Prostate gland (tissue), 2 donors: Measurements from ENCODE around the gene ARHGEF11. TPM values are rescaled to one million over a fixed set of nuclear protein-coding genes. Genes with fewer than 3 reads are reported as not detected.

Source experiments
- DNase-seq: peaks from one replicate; pipeline ENCODE4 v3.0.0-alpha.2; 2019; ENCODE audit warnings: low spot score
- H3K27ac ChIP-seq, 2 donors: fragments of 200-600 bp; sonication (generic); 2 replicates each; pipeline ENCODE4 v1.5.1; 2017 to 2019
- H3K27me3 ChIP-seq: fragments of 200-600 bp; sonication (generic); replicated peaks from 2 replicates; pipeline ENCODE4 v1.5.1; 2019; ENCODE audit not compliant: insufficient read depth
- H3K36me3 ChIP-seq, 2 donors: fragments of 200-600 bp; sonication (generic); 1 replicate in 1 of 2; 2 replicates in 1 of 2; pipeline versions ENCODE4 v1.5.1 to v1.8.1; 2017 to 2019
- H3K4me1 ChIP-seq: fragments of 200-600 bp; sonication (generic); replicated peaks from 2 replicates; pipeline ENCODE4 v1.5.1; 2019
- H3K4me3 ChIP-seq, 2 donors: fragments of 200-600 bp; sonication (generic); 2 replicates each; pipeline ENCODE4 v1.5.1; 2017 to 2019
- H3K9me3 ChIP-seq: fragments of 200-600 bp; sonication (generic); 2 replicates; pipeline ENCODE4 v1.5.1; 2017
- CTCF ChIP-seq, 4 experiments: fragments of 200-600 bp in 2 of 4; fragments of 450-650 bp in 2 of 4; sonication (generic) in 2 of 4; IDR thresholded peaks; 1 replicate in 3 of 4; 2 replicates in 1 of 4; pipeline ENCODE4 v1.5.1; 2016 to 2019; ENCODE audit warnings: antibody characterized with exemption in 4 of 4, mild to moderate bottlenecking in 2 of 4, moderate library complexity in 2 of 4
- POLR2A ChIP-seq: fragments of 450-650 bp; IDR thresholded peaks from one replicate; pipeline ENCODE4 v1.6.1; 2016; ENCODE audit warnings: antibody characterized with exemption, mild to moderate bottlenecking
- POLR2AphosphoS5 ChIP-seq: sonication (generic); formaldehyde crosslinking; IDR thresholded peaks from one replicate; pipeline ENCODE4 v1.6.1; 2017; ENCODE audit warnings: antibody characterized with exemption
- WGBS: methylation state at CpG from one replicate; pipeline ENCODE4 v1.1.5; 2018; 5-methylcytosine and 5-hydroxymethylcytosine counted together
- intact Hi-C: fragments of 100-400 bp; cut with DNase I; formaldehyde crosslinking; loops from one replicate; pipeline ENCODE4 v1.14.2; 2022
- total RNA-seq, 2 donors: library from RNA; depleted of rRNA; stranded (reverse); fragments of >200 nt; gene quantifications; one replicate each; pipeline ENCODE4 v1.1.0, GENCODE V29; 2016

Gene ARHGEF11
- total RNA-seq, 2 donors from 2014 or later: 38.3 to 92.6 TPM

- intact Hi-C loops: no loop called here
- Histone ChIP-seq H3K27me3 (no peaks in the 10 kb centered on the region), H3K36me3 (no peaks in the 10 kb centered on the region), H3K4me3 (no peak overlapping the region), H3K9me3 (no peaks in the 10 kb centered on the region), H3K4me1 (no peaks in the 10 kb centered on the region), H3K27ac (no peak overlapping the region)
- DNase-seq: no peak
- 76% methylated on average over 3 of the region's 3 CpGs for whole genome bisulfite sequencing
- TF ChIP-seq POLR2A (no peak), POLR2AphosphoS5 (no peak), CTCF (IDR thresholded peaks at IDR 0.05) (no peak)
These were observed 12.1 kb downstream of the ARHGEF11 start for GRCh38 chr1:157033357-157033876.

- Histone ChIP-seq H3K27me3 (no peaks in the 10 kb centered on the region), H3K36me3 (no peaks in the 10 kb centered on the region), H3K4me1 (no peaks in the 10 kb centered on the region), H3K4me3 (no peak overlapping the region), H3K27ac (no peak overlapping the region), H3K9me3 (no peaks in the 10 kb centered on the region)
- WGBS: 68% methylated on average over 3 of the region's 3 CpGs
- DNase-seq: no peak
- intact Hi-C loops: no loop called here
- TF ChIP-seq POLR2A: no peak
- TF ChIP-seq POLR2AphosphoS5: no peak
- TF ChIP-seq CTCF (IDR thresholded peaks at IDR 0.05): no peak
These were observed 13.2 kb downstream of the ARHGEF11 start for GRCh38 chr1:157032303-157032702.

- Histone ChIP-seq H3K27me3 (no peaks in the 10 kb centered on the region), H3K9me3 (no peaks in the 10 kb centered on the region), H3K36me3 (no peaks in the 10 kb centered on the region), H3K4me3 (no peak overlapping the region), H3K4me1 (no peaks in the 10 kb centered on the region), H3K27ac (no peak overlapping the region)
- no peak for DNase-seq
- TF ChIP-seq POLR2AphosphoS5 (no peak), CTCF (IDR thresholded peaks at IDR 0.05) (no peak), POLR2A (no peak)
- intact Hi-C loops: no loop called here
- WGBS: 98% methylated on average over 2 of the region's 2 CpGs
These were observed 14.8 kb downstream of the ARHGEF11 start for GRCh38 chr1:157030728-157031127.

- 96% methylated on average over 4 of the region's 4 CpGs for WGBS
- no peaks in the 10 kb centered on the region for H3K36me3 ChIP-seq
- no peaks in the 10 kb centered on the region for H3K27me3 ChIP-seq
- H3K9me3 ChIP-seq: no peaks in the 10 kb centered on the region
- H3K4me1 ChIP-seq: no peaks in the 10 kb centered on the region
- no peak overlapping the region for H3K4me3 ChIP-seq
- H3K27ac ChIP-seq: no peak overlapping the region
- intact Hi-C loops: no loop called here
- DNase-seq: no peak
- TF ChIP-seq CTCF (IDR thresholded peaks at IDR 0.05) (no peak), POLR2A (no peak), POLR2AphosphoS5 (no peak)
These were observed 16.9 kb downstream of the ARHGEF11 start for GRCh38 chr1:157028674-157029073.

- no peak for DNase-seq
- Histone ChIP-seq H3K4me3 (no peak overlapping the region), H3K36me3 (no peaks in the 10 kb centered on the region), H3K9me3 (no peaks in the 10 kb centered on the region), H3K4me1 (no peaks in the 10 kb centered on the region), H3K27me3 (no peaks in the 10 kb centered on the region), H3K27ac (no peak overlapping the region)
- no peak for TF ChIP-seq POLR2A
- no peak for TF ChIP-seq CTCF (IDR thresholded peaks at IDR 0.05)
- no peak for TF ChIP-seq POLR2AphosphoS5
- WGBS: 73% methylated on average over 2 of the region's 2 CpGs
- intact Hi-C loops: no loop called here
These were observed 19.7 kb downstream of the ARHGEF11 start for GRCh38 chr1:157025856-157026255.
